Activated T-helper 1 cell treated with anti-CD3 and anti-CD28 coated beads, Interleukin-2, amount 50 U/mL, for 16 hours (primary cell): Measurements from ENCODE around the gene LCN1.

Source experiments
- DNase-seq, 2 donors: peaks; one replicate each; pipeline ENCODE4 v3.0.0-alpha.2; 2020; ENCODE audit warnings: low read depth in 1 of 2, low spot score in 1 of 2

The LCN1 gene

GRCh38 chr9:135520916-135521607 is at the start of gene LCN1:
LCN1 (plus strand) TSS chr9:135521440; CDS start chr9:135521498, 58 bp downstream.
- no peak for DNase-seq

GRCh38 chr9:135471791-135472640 is 49.2 kb upstream of the LCN1 start:
- no peak for DNase-seq

- no peak for DNase-seq
These were observed 47.2 kb upstream of the LCN1 start for GRCh38 chr9:135473972-135474543.

- DNase-seq: no peak
These were observed 46.3 kb upstream of the LCN1 start for GRCh38 chr9:135474915-135475314.

- no peak for DNase-seq
These were observed 44.5 kb upstream of the LCN1 start for GRCh38 chr9:135476561-135477355.

GRCh38 chr9:135478191-135478590 is 43.0 kb upstream of the LCN1 start:
- DNase-seq: no peak

- DNase-seq: no peak
These were observed 42.3 kb upstream of the LCN1 start for GRCh38 chr9:135478829-135479468.

GRCh38 chr9:135479469-135480052 is 41.7 kb upstream of the LCN1 start, which contains the start of gene PPP1R26:
PPP1R26 (plus strand) TSS chr9:135479782; CDS start chr9:135484511, 4,729 bp downstream.
- DNase-seq: no peak

GRCh38 chr9:135480071-135480939 is 40.9 kb upstream of the LCN1 start:
- DNase-seq: no peak

- no peak for DNase-seq
These were observed 40.3 kb upstream of the LCN1 start for GRCh38 chr9:135480940-135481310.

- no peak for DNase-seq
These were observed 39.1 kb upstream of the LCN1 start for GRCh38 chr9:135482015-135482754.

GRCh38 chr9:135484460-135485277 is 36.6 kb upstream of the LCN1 start:
- no peak for DNase-seq

GRCh38 chr9:135485385-135485784 is 35.9 kb upstream of the LCN1 start:
- DNase-seq: no peak

GRCh38 chr9:135485832-135486231 is 35.4 kb upstream of the LCN1 start:
- no peak for DNase-seq

- DNase-seq: no peak
These were observed 34.8 kb upstream of the LCN1 start for GRCh38 chr9:135486267-135487065.

- DNase-seq: no peak
These were observed 33.8 kb upstream of the LCN1 start for GRCh38 chr9:135487281-135488012.

GRCh38 chr9:135488013-135488330 is 33.3 kb upstream of the LCN1 start:
- no peak for DNase-seq
